K562 (cell line): ENCODE results near the gene BOC.

ENCODE experiments used
- BDP1 ChIP-seq: IDR thresholded peaks from 3 replicates; pipeline ENCODE4 v1.6.1; 2011; ENCODE audit not compliant: insufficient read length, insufficient read depth
- CBX1 ChIP-seq: sonication (generic); IDR thresholded peaks from 2 replicates; pipeline ENCODE4 v1.6.1; 2016; ENCODE audit warnings: antibody characterized with exemption, low read depth, mild to moderate bottlenecking
- CTCF ChIP-seq, 3 experiments: IDR thresholded peaks in 2 of 3; conservative IDR thresholded peaks in 1 of 3; 2 replicates each; pipeline ENCODE4 v1.5.1; 2011 to 2012; ENCODE audit warnings: low read length in 3 of 3, mild to moderate bottlenecking in 3 of 3, control low read depth in 2 of 3, improper control_type of control experiment in 1 of 3, inconsistent platforms in 1 of 3, low read depth in 1 of 3, mixed read lengths in 1 of 3, moderate library complexity in 1 of 3; ENCODE audit not compliant: insufficient read depth in 2 of 3
- DPF2 ChIP-seq: fragments of 450-650 bp; IDR thresholded peaks from 2 replicates; pipeline ENCODE4 v1.6.1; 2016
- EP300 ChIP-seq: IDR thresholded peaks from 2 replicates; pipeline ENCODE4 v1.6.1; 2012; ENCODE audit warnings: low read length, improper control_type of control experiment
- HCFC1 ChIP-seq: IDR thresholded peaks from 2 replicates; pipeline ENCODE4 v1.6.1; 2012; ENCODE audit warnings: low read depth, low read length, improper control_type of control experiment
- SMC3 ChIP-seq: conservative IDR thresholded peaks from 2 replicates; pipeline ENCODE4 v1.6.1; 2011; ENCODE audit warnings: low read depth, low read length, improper control_type of control experiment; ENCODE audit not compliant: insufficient read depth
- TF ChIP-seq, protein P1 (sequence below), 2 experiments: fragments of 450-650 bp in 1 of 2; sonication (generic) in 1 of 2; formaldehyde crosslinking in 1 of 2; IDR thresholded peaks; 2 replicates each; pipeline versions ENCODE4 v1.7.1 to v1.9.0; 2016 to 2022; ENCODE audit warnings: inconsistent platforms in 1 of 2, mild to moderate bottlenecking in 1 of 2, missing genetic modification reagents in 1 of 2
- TF ChIP-seq, protein P2 (sequence below): IDR thresholded peaks from 3 replicates; pipeline ENCODE4 v1.6.1; 2011; ENCODE audit warnings: borderline replicate concordance, mild to moderate bottlenecking; ENCODE audit not compliant: insufficient read length, insufficient read depth

- TF ChIP-seq SMC3 (no peak), DPF2 (no peak), EP300 (no peak), BDP1 (no peak), HCFC1 (no peak), CBX1 (no peak), CTCF (IDR thresholded peaks at IDR 0.05 in 2 of 3, conservative IDR thresholded peaks at IDR 0.05 in 1 of 3; ENCODE audit: insufficient read depth in 2 of 3, low read depth in 1 of 3, low read length in 3 of 3) (no peak)
- TF ChIP-seq, protein P1, sequence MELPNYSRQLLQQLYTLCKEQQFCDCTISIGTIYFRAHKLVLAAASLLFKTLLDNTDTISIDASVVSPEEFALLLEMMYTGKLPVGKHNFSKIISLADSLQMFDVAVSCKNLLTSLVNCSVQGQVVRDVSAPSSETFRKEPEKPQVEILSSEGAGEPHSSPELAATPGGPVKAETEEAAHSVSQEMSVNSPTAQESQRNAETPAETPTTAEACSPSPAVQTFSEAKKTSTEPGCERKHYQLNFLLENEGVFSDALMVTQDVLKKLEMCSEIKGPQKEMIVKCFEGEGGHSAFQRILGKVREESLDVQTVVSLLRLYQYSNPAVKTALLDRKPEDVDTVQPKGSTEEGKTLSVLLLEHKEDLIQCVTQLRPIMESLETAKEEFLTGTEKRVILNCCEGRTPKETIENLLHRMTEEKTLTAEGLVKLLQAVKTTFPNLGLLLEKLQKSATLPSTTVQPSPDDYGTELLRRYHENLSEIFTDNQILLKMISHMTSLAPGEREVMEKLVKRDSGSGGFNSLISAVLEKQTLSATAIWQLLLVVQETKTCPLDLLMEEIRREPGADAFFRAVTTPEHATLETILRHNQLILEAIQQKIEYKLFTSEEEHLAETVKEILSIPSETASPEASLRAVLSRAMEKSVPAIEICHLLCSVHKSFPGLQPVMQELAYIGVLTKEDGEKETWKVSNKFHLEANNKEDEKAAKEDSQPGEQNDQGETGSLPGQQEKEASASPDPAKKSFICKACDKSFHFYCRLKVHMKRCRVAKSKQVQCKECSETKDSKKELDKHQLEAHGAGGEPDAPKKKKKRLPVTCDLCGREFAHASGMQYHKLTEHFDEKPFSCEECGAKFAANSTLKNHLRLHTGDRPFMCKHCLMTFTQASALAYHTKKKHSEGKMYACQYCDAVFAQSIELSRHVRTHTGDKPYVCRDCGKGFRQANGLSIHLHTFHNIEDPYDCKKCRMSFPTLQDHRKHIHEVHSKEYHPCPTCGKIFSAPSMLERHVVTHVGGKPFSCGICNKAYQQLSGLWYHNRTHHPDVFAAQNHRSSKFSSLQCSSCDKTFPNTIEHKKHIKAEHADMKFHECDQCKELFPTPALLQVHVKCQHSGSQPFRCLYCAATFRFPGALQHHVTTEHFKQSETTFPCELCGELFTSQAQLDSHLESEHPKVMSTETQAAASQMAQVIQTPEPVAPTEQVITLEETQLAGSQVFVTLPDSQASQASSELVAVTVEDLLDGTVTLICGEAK (IDR thresholded peaks at IDR 0.05), result no peak
- TF ChIP-seq, protein P1 (CRISPR knock-in tag; IDR thresholded peaks at IDR 0.05), result no peak
- TF ChIP-seq, protein P2, sequence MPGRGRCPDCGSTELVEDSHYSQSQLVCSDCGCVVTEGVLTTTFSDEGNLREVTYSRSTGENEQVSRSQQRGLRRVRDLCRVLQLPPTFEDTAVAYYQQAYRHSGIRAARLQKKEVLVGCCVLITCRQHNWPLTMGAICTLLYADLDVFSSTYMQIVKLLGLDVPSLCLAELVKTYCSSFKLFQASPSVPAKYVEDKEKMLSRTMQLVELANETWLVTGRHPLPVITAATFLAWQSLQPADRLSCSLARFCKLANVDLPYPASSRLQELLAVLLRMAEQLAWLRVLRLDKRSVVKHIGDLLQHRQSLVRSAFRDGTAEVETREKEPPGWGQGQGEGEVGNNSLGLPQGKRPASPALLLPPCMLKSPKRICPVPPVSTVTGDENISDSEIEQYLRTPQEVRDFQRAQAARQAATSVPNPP, result no peak
Measured at GRCh38 chr3:113247068-113247467, 35.7 kb downstream of the BOC start.
